DOHH2 (cell line): ENCODE results near the gene SORBS1.
"Not testable (repeated sequence)": the region's sequence is repeated elsewhere in the genome, so short reads cannot be mapped to it uniquely, and the experiment has no call there.

Source experiments
- EZH2phosphoT487 ChIP-seq: fragments of 200-600 bp; sonication (generic); IDR thresholded peaks from 2 replicates; pipeline ENCODE4 v1.6.1; 2017; ENCODE audit warnings: borderline replicate concordance, mild to moderate bottlenecking, antibody characterized with exemption, low read length, moderate library complexity, mixed read lengths
- TF ChIP-seq, protein P1 (sequence below): fragments of 200-600 bp; sonication (generic); IDR thresholded peaks from one replicate; pipeline ENCODE4 v1.5.1; 2014; ENCODE audit warnings: antibody characterized with exemption, mild to moderate bottlenecking, low read depth, low read length; ENCODE audit not compliant: poor library complexity, severe bottlenecking

DNA sequence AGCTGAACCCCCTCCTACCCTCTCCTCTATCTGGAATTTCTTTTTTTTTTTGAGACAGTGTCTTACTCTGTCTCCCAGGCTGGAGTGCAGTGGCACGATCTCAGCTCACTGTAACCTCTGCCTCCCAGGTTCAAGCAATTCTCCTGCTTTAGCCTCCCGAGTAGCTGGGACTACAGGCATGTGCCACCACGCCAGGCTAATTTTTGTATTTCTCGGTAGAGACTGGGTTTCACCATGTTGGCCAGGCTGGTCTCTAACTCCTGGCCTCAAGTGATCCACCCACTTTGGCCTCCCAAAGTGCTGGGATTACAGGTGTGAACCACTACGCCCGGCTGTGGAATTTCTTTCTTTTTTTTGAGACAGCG lies 213.8 kb downstream of the SORBS1 start:
- TF ChIP-seq, protein P1, sequence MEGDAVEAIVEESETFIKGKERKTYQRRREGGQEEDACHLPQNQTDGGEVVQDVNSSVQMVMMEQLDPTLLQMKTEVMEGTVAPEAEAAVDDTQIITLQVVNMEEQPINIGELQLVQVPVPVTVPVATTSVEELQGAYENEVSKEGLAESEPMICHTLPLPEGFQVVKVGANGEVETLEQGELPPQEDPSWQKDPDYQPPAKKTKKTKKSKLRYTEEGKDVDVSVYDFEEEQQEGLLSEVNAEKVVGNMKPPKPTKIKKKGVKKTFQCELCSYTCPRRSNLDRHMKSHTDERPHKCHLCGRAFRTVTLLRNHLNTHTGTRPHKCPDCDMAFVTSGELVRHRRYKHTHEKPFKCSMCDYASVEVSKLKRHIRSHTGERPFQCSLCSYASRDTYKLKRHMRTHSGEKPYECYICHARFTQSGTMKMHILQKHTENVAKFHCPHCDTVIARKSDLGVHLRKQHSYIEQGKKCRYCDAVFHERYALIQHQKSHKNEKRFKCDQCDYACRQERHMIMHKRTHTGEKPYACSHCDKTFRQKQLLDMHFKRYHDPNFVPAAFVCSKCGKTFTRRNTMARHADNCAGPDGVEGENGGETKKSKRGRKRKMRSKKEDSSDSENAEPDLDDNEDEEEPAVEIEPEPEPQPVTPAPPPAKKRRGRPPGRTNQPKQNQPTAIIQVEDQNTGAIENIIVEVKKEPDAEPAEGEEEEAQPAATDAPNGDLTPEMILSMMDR, result not testable (repeated sequence)
- not testable (repeated sequence) for TF ChIP-seq EZH2phosphoT487
